ENCODE data around the gene SLC22A12. TPM values are rescaled to one million over a fixed set of nuclear protein-coding genes. Genes with fewer than 3 reads are reported as not detected.

The SLC22A12 gene
- polyA plus RNA-seq, 1 of the 3 experiments (the other 2 are of a cell fraction) = not detected

GRCh38 chr11:64553554-64554201 is 37.3 kb upstream of the SLC22A12 start:
- WGBS (ENCODE audit: low lambda C conversion rate) = 40% methylated on average over 10 of the region's 13 CpGs
- no peaks in the 10 kb centered on the region; the same call in 1 of the 2 replicates for H3K27me3 ChIP-seq (ENCODE audit: insufficient read depth)
- no peaks in the 10 kb centered on the region for H3K36me3 ChIP-seq (replicated peaks in 1 of 2; ENCODE audit: control insufficient read depth in 1 of 2, insufficient read depth in 2 of 2, low read length in 1 of 2)
- H3F3A ChIP-seq (replicated peaks; ENCODE audit: insufficient read depth) = no peaks in the 10 kb centered on the region
- ChIA-PET CTCF (interaction anchor here (0.6 to 1.5 kb wide), 13 partner anchors 14 to 205 kb away, joined by 3 to 4 read pairs (median 4); no protein-coding TSS in a partner anchor), POLR2A (no interaction called here)
- peak overlapping the region in 1 of 2 experiments; percentile 45; a peak in 1 of 4 replicates for H3K4me3 ChIP-seq (ENCODE audit: low read depth in 2 of 2, low read length in 1 of 2)
- H3K9me3 ChIP-seq = no peaks in the 10 kb centered on the region
- H3K27ac ChIP-seq (ENCODE audit: low read depth in 2 of 2, low read length in 1 of 2) = no peak overlapping the region
- DNase-seq = peak; percentile 83
- no peak overlapping the region for H2AFZ ChIP-seq (ENCODE audit: low read depth)
- H4K20me1 ChIP-seq (ENCODE audit: insufficient read depth) = no peaks in the 10 kb centered on the region
- TF ChIP-seq RAD21 (IDR thresholded peaks at IDR 0.05; ENCODE audit: low read length) = peak; percentile 92
- no peak for TF ChIP-seq SIN3A (IDR thresholded peaks at IDR 0.05; ENCODE audit: borderline replicate concordance, low read depth, low read length)
- no peak for TF ChIP-seq POLR2AphosphoS5 (IDR thresholded peaks at IDR 0.05; ENCODE audit: low read depth, low read length)
- no peak for TF ChIP-seq GATA2 (CRISPR knock-in tag; IDR thresholded peaks at IDR 0.05)
- no peak for TF ChIP-seq TEAD4 (IDR thresholded peaks at IDR 0.05; ENCODE audit: borderline replicate concordance, insufficient read depth)
- TF ChIP-seq FOXJ3 (CRISPR knock-in tag; IDR thresholded peaks at IDR 0.05) = no peak
- no peak for TF ChIP-seq FOSL2 (IDR thresholded peaks at IDR 0.05; ENCODE audit: borderline replicate concordance, low read depth)
- TF ChIP-seq CHD2 (IDR thresholded peaks at IDR 0.05; ENCODE audit: low read length, partially characterized antibody) = no peak
- TF ChIP-seq RCOR1 (IDR thresholded peaks at IDR 0.05; ENCODE audit: low read length) = no peak
- peak; percentile 92 for TF ChIP-seq SMC3 (IDR thresholded peaks at IDR 0.05; ENCODE audit: low read depth, low read length)
- TF ChIP-seq MXI1 (IDR thresholded peaks at IDR 0.05; ENCODE audit: low read depth, low read length) = no peak
- no peak for TF ChIP-seq RFX5 (IDR thresholded peaks at IDR 0.05; ENCODE audit: low read length)
- TF ChIP-seq CTCF (IDR thresholded peaks at IDR 0.05) = peak; percentile 93
- no peak overlapping the region for H3K4me2 ChIP-seq
- no peaks in the 10 kb centered on the region for H3K9me2 ChIP-seq
- no peak overlapping the region for H3K9ac ChIP-seq
- peaks cover 0 to 5% of the 10 kb centered on the region in 2 experiments; a peak in 1 of 4 replicates for H3K4me1 ChIP-seq (ENCODE audit: control insufficient read depth in 1 of 2, insufficient read depth in 2 of 2, low read depth in 1 of 2, low read length in 1 of 2)
- H3K79me2 ChIP-seq (ENCODE audit: insufficient read depth) = no peaks in the 10 kb centered on the region

- Histone ChIP-seq H3F3A (replicated peaks; ENCODE audit: insufficient read depth) (no peaks in the 10 kb centered on the region), H3K27ac (ENCODE audit: low read depth in 2 of 2, low read length in 1 of 2) (no peak overlapping the region), H3K4me1 (ENCODE audit: control insufficient read depth in 1 of 2, insufficient read depth in 2 of 2, low read depth in 1 of 2, low read length in 1 of 2) (peaks cover 0 to 5% of the 10 kb centered on the region in 2 experiments; a peak in 1 of 4 replicates), H3K9me3 (no peaks in the 10 kb centered on the region), H3K9ac (no peak overlapping the region), H3K36me3 (replicated peaks in 1 of 2; ENCODE audit: control insufficient read depth in 1 of 2, insufficient read depth in 2 of 2, low read length in 1 of 2) (no peaks in the 10 kb centered on the region), H3K9me2 (no peaks in the 10 kb centered on the region), H3K4me3 (ENCODE audit: low read depth in 2 of 2, low read length in 1 of 2) (no peak overlapping the region), H3K79me2 (ENCODE audit: insufficient read depth) (no peaks in the 10 kb centered on the region), H3K27me3 (ENCODE audit: insufficient read depth) (no peaks in the 10 kb centered on the region; the same call in 1 of the 2 replicates), H3K4me2 (no peak overlapping the region), H4K20me1 (ENCODE audit: insufficient read depth) (no peaks in the 10 kb centered on the region), H2AFZ (ENCODE audit: low read depth) (no peak overlapping the region)
- WGBS (ENCODE audit: low lambda C conversion rate) = 67% methylated on average over 24 of the region's 26 CpGs
- POLR2A ChIA-PET = no interaction called here
- CTCF ChIA-PET = no interaction called here
- DNase-seq = no peak
- TF ChIP-seq YY1 (IDR thresholded peaks at IDR 0.05; ENCODE audit: low read depth) = no peak
- no peak for TF ChIP-seq IRF3 (IDR thresholded peaks at IDR 0.05; ENCODE audit: low read depth, low read length)
- no peak for TF ChIP-seq USF1 (IDR thresholded peaks at IDR 0.05; ENCODE audit: borderline replicate concordance, low read depth)
- TF ChIP-seq MEF2A (IDR thresholded peaks at IDR 0.05; ENCODE audit: borderline replicate concordance, low read depth) = no peak
- TF ChIP-seq ZBTB33 (IDR thresholded peaks at IDR 0.05; ENCODE audit: borderline replicate concordance, low read depth) = no peak
- TF ChIP-seq ELF1 (IDR thresholded peaks at IDR 0.05) = no peak
- TF ChIP-seq TCF12 (IDR thresholded peaks at IDR 0.05) = no peak
- no peak for TF ChIP-seq MXI1 (IDR thresholded peaks at IDR 0.05; ENCODE audit: low read depth, low read length)
- no peak for TF ChIP-seq USF2 (IDR thresholded peaks at IDR 0.05; ENCODE audit: borderline replicate concordance, low read depth, low read length)
These were observed 34.8 kb upstream of the SLC22A12 start for GRCh38 chr11:64556044-64556720.
